CD4-positive, CD25-positive, alpha-beta regulatory T cell (primary cell): Measurements from ENCODE around the gene FBXW7. TPM values are rescaled to one million over a fixed set of nuclear protein-coding genes. Genes with fewer than 3 reads are reported as not detected.
"Not testable (repeated sequence)": the region's sequence is repeated elsewhere in the genome, so short reads cannot be mapped to it uniquely, and the experiment has no call there.

Experiments
- ATAC-seq, 2 donors: fragments of 150-1000 bp; cut with Tn5 transposase; one replicate each; pipeline ENCODE4 v1.10.0; 2021; ENCODE audit warnings: low read depth in 2 of 2, moderate number of reproducible peaks in 2 of 2, moderate library complexity in 1 of 2
- DNase-seq, 3 donors: peaks; one replicate each; pipeline versions ENCODE4 v3.0.0 to v3.0.0-alpha.2; 2012 to 2022; ENCODE audit warnings: mixed read lengths in 1 of 3
- H3K27ac ChIP-seq: one replicate; pipeline ENCODE4 v1.7.0; 2013; ENCODE audit warnings: mild to moderate bottlenecking, low read length; ENCODE audit not compliant: insufficient read depth, poor library complexity, severe bottlenecking
- H3K27me3 ChIP-seq: one replicate; pipeline ENCODE4 v1.7.0; 2013; ENCODE audit warnings: low read length; ENCODE audit not compliant: control insufficient read depth, insufficient read depth
- H3K36me3 ChIP-seq: one replicate; pipeline ENCODE4 v1.7.0; 2013; ENCODE audit warnings: mild to moderate bottlenecking, low read length, moderate library complexity; ENCODE audit not compliant: control insufficient read depth, insufficient read depth
- H3K4me1 ChIP-seq: 2 replicates; pipeline ENCODE4 v1.7.0; 2013; ENCODE audit warnings: mild to moderate bottlenecking, low read length; ENCODE audit not compliant: insufficient read depth, control insufficient read depth, poor library complexity, severe bottlenecking
- H3K4me3 ChIP-seq: one replicate; pipeline ENCODE4 v1.7.0; 2013; ENCODE audit warnings: low read depth, mild to moderate bottlenecking, low read length, moderate library complexity
- H3K9me3 ChIP-seq, 2 experiments: 1 replicate in 1 of 2; 2 replicates in 1 of 2; pipeline ENCODE4 v1.7.0; 2013; ENCODE audit warnings: low read length in 2 of 2, mild to moderate bottlenecking in 1 of 2, moderate library complexity in 1 of 2; ENCODE audit not compliant: control insufficient read depth in 2 of 2
- H3K27ac Mint-ChIP-seq, 3 donors: one replicate each; pipeline ENCODE4 v1.8.0; 2020 to 2022; ENCODE audit warnings: mild to moderate bottlenecking in 3 of 3, mixed read lengths in 3 of 3, moderate library complexity in 2 of 3
- H3K27me3 Mint-ChIP-seq: one replicate; pipeline ENCODE4 v1.8.0; 2022; ENCODE audit warnings: mild to moderate bottlenecking, mixed read lengths
- H3K36me3 Mint-ChIP-seq: one replicate; pipeline ENCODE4 v1.8.0; 2020; ENCODE audit warnings: mixed read lengths
- H3K4me1 Mint-ChIP-seq, 4 donors: one replicate each; pipeline ENCODE4 v1.8.0; 2020 to 2022; ENCODE audit warnings: mixed read lengths in 4 of 4, mild to moderate bottlenecking in 1 of 4
- H3K4me3 Mint-ChIP-seq, 4 donors: one replicate each; pipeline ENCODE4 v1.8.0; 2020 to 2022; ENCODE audit warnings: mild to moderate bottlenecking in 4 of 4, mixed read lengths in 4 of 4, moderate library complexity in 3 of 4
- H3K9me3 Mint-ChIP-seq, 7 donors: one replicate each; pipeline ENCODE4 v1.8.0; 2020 to 2022; ENCODE audit warnings: mixed read lengths in 7 of 7, mild to moderate bottlenecking in 3 of 7, moderate library complexity in 2 of 7
- polyA plus RNA-seq, 4 donors: library from polyadenylated mRNA; unstranded; fragments of 300-500 nt; fragmentation: Illumina TruSeq; gene quantifications; one replicate each; pipeline ENCODE4 v1.2.3, GENCODE V29; 2021
- total RNA-seq: library from RNA; stranded (reverse); gene quantifications from one replicate; pipeline ENCODE4 v1.2.3, GENCODE V29; 2022

Gene FBXW7
- total and polyA plus RNA-seq, 5 donors from 2014 or later = 43.8 to 146 (median 49.1) TPM

DNA sequence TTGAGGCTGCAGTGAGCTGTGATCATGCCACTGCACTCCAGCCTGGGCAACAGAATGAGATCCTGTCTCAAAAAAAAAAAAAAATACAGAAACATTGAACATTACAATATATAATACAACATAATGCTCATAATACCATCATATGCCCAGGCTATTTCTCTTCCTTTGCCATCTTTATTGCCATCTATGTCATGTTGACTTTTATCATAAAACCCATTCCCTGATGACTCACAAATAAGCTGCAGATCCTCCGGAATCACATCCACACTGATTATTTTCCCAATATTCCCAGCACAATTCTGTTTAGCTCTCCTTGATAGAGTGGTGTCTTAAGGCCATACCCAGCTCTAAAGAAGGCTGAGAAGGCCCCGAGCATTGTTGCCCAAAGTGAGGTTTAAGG is 9.2 kb upstream of the FBXW7 start:
- Mint-ChIP-seq H3K4me1 (peaks cover 12 to 47% (median 19%) of the 10 kb centered on the region in 4 donors), H3K27ac (peak overlapping the region in 2 of 3 donors; percentile 73 to 81)
- no peaks in the 10 kb centered on the region for H3K27me3 ChIP-seq

DNA sequence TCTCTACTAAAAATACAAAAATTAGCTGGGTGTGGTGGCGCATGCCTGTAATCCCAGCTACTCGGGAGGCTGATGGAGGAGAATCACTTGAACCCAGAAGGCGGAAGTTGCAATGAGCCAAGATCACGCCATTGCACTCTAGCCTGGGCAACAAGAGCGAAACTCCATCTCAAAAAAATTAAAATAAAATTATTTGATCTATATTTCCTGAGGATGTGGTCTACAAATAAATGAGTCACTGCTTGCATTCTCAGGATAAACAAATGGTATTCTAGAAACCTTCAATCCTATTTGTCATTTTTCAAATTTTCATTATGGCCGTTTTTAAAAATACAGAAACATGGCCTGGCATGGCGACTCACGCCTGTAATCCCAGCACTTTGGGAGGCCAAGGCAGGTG is 8.6 kb upstream of the FBXW7 start:
- Mint-ChIP-seq H3K27ac (peak overlapping the region; percentile 74 to 81 (median 76)), H3K4me1 (peaks cover 12 to 51% (median 20%) of the 10 kb centered on the region in 4 donors), H3K4me3 (peak overlapping the region in 3 of 4 donors; percentile 27 to 61 (median 50))
- Histone ChIP-seq H3K27ac (peak overlapping the region; percentile 41), H3K4me3 (peak overlapping the region; percentile 26), H3K4me1 (peaks cover 22% of the 10 kb centered on the region)
- H3K9me3 Mint-ChIP-seq, H3K27me3 Mint-ChIP-seq, H3K36me3 ChIP-seq, H3K27me3 ChIP-seq, H3K36me3 Mint-ChIP-seq, H3K9me3 ChIP-seq: not testable (repeated sequence)
- DNase-seq (peak in 2 of 3 donors; percentile 13 to 50), ATAC-seq (peak; percentile 65 to 68)

More for the DNA sequence above, 9.2 kb upstream of the FBXW7 start:
- Mint-ChIP-seq H3K4me3 (peak overlapping the region in 2 of 4 donors; percentile 61 to 65), H3K9me3 (peaks cover 0 to 2% (median 0%) of the 10 kb centered on the region in 7 donors), H3K27me3 (no peaks in the 10 kb centered on the region), H3K36me3 (peaks cover 9% of the 10 kb centered on the region)
- Histone ChIP-seq H3K36me3 (peaks cover 2% of the 10 kb centered on the region), H3K9me3 (no peaks in the 10 kb centered on the region), H3K4me1 (peaks cover 17% of the 10 kb centered on the region), H3K27ac (peak overlapping the region; percentile 41), H3K4me3 (peak overlapping the region; percentile 26)
- DNase-seq = no peak
- no peak for ATAC-seq

GRCh38 chr4:152540941-152541340 is 5.0 kb upstream of the FBXW7 start:
- H3K36me3 ChIP-seq = peaks cover 14% of the 10 kb centered on the region
- no peaks in the 10 kb centered on the region for H3K27me3 ChIP-seq
- no peak overlapping the region for H3K4me3 ChIP-seq
- H3K4me1 ChIP-seq = peaks cover 49% of the 10 kb centered on the region
- H3K36me3 Mint-ChIP-seq = peaks cover 7% of the 10 kb centered on the region
- H3K27ac ChIP-seq = peak overlapping the region; percentile 41
- DNase-seq (no peak), ATAC-seq (no peak)
- no peak overlapping the region for H3K27ac Mint-ChIP-seq
- no peaks in the 10 kb centered on the region for H3K27me3 Mint-ChIP-seq
- H3K4me3 Mint-ChIP-seq = peak overlapping the region in 1 of 4 donors; percentile 21
- H3K9me3 Mint-ChIP-seq = peaks cover 0 to 2% (median 0%) of the 10 kb centered on the region in 7 donors
- H3K9me3 ChIP-seq = no peaks in the 10 kb centered on the region
- peaks cover 26 to 67% (median 31%) of the 10 kb centered on the region in 4 donors for H3K4me1 Mint-ChIP-seq

DNA sequence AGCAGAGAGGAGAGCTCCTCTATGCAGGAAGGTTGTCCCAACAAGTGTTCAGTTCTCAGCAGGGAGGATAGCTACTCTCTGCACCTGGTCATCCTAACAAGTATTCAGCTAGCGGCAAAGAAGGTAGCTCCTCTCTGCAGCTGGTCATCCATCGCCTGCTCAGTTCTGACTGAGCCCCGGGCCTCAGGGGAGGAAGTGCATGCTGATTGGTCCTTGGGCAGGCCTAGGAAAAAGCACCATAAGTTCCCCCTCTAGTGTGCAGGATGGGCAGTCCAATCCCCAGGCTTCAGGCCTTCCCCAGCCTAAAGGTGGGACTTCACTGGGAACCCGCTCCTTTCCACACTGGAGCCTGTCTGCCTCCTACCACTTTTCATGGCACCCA is 4.4 kb upstream of the FBXW7 start:
- Mint-ChIP-seq H3K27ac (peak overlapping the region in 2 of 3 donors; percentile 50 to 62), H3K9me3 (peaks cover 0 to 2% (median 0%) of the 10 kb centered on the region in 7 donors), H3K4me3 (peak overlapping the region in 1 of 4 donors; percentile 46), H3K4me1 (peaks cover 23 to 63% (median 30%) of the 10 kb centered on the region in 4 donors), H3K27me3 (no peaks in the 10 kb centered on the region), H3K36me3 (peaks cover 7% of the 10 kb centered on the region)
- Histone ChIP-seq H3K4me3 (no peak overlapping the region), H3K27ac (no peak overlapping the region), H3K36me3 (peaks cover 14% of the 10 kb centered on the region), H3K4me1 (peaks cover 46% of the 10 kb centered on the region), H3K9me3 (no peaks in the 10 kb centered on the region), H3K27me3 (no peaks in the 10 kb centered on the region)
- DNase-seq (no peak), ATAC-seq (no peak)

- H3K27ac ChIP-seq = no peak overlapping the region
These were observed 3.8 kb upstream of the FBXW7 start for GRCh38 chr4:152539556-152540292.

GRCh38 chr4:152537881-152538280 is 2.0 kb upstream of the FBXW7 start:
- H3K27ac ChIP-seq = peak overlapping the region; percentile 94
- no peak for ATAC-seq
- peak overlapping the region; percentile 93 to 97 (median 95) for H3K4me3 Mint-ChIP-seq
- H3K27me3 Mint-ChIP-seq = no peaks in the 10 kb centered on the region
- H3K9me3 Mint-ChIP-seq = peaks cover 0 to 2% (median 0%) of the 10 kb centered on the region in 7 donors
- peak in 1 of 3 donors; percentile 38 for DNase-seq
- peaks cover 55% of the 10 kb centered on the region for H3K4me1 ChIP-seq
- peak overlapping the region; percentile 98 for H3K4me3 ChIP-seq
- peaks cover 28 to 63% (median 34%) of the 10 kb centered on the region in 4 donors for H3K4me1 Mint-ChIP-seq
- no peaks in the 10 kb centered on the region for H3K27me3 ChIP-seq
- H3K27ac Mint-ChIP-seq = peak overlapping the region; percentile 98 to 99 (median 99)
- H3K36me3 ChIP-seq = peaks cover 14% of the 10 kb centered on the region
- peaks cover 10% of the 10 kb centered on the region for H3K36me3 Mint-ChIP-seq
- H3K9me3 ChIP-seq = no peaks in the 10 kb centered on the region

More at GRCh38 chr4:152539556-152540292, 3.8 kb upstream of the FBXW7 start:
- no peak for DNase-seq
- H3K36me3 ChIP-seq = peaks cover 14% of the 10 kb centered on the region
- peaks cover 40% of the 10 kb centered on the region for H3K4me1 ChIP-seq
- peak overlapping the region in 2 of 3 donors; percentile 50 to 59 for H3K27ac Mint-ChIP-seq
- H3K27me3 ChIP-seq = no peaks in the 10 kb centered on the region
- no peak for ATAC-seq
- peaks cover 22 to 59% (median 27%) of the 10 kb centered on the region in 4 donors for H3K4me1 Mint-ChIP-seq
- peaks cover 7% of the 10 kb centered on the region for H3K36me3 Mint-ChIP-seq
- no peaks in the 10 kb centered on the region for H3K9me3 ChIP-seq
- no peaks in the 10 kb centered on the region for H3K27me3 Mint-ChIP-seq
- H3K4me3 Mint-ChIP-seq = peak overlapping the region in 3 of 4 donors; percentile 59 to 93 (median 79)
- H3K4me3 ChIP-seq = peak overlapping the region; percentile 98
- peaks cover 0 to 2% (median 0%) of the 10 kb centered on the region in 7 donors for H3K9me3 Mint-ChIP-seq

- Mint-ChIP-seq H3K4me3 (peak overlapping the region; percentile 93 to 97 (median 95)), H3K27ac (peak overlapping the region; percentile 98 to 99 (median 99)), H3K9me3 (peaks cover 0 to 2% (median 0%) of the 10 kb centered on the region in 7 donors), H3K27me3 (no peaks in the 10 kb centered on the region), H3K4me1 (peaks cover 32 to 69% (median 45%) of the 10 kb centered on the region in 4 donors), H3K36me3 (peaks cover 16% of the 10 kb centered on the region)
- Histone ChIP-seq H3K27ac (peak overlapping the region; percentile 94), H3K36me3 (peaks cover 17% of the 10 kb centered on the region), H3K4me1 (peaks cover 66% of the 10 kb centered on the region), H3K27me3 (no peaks in the 10 kb centered on the region), H3K4me3 (peak overlapping the region; percentile 98), H3K9me3 (no peaks in the 10 kb centered on the region)
- ATAC-seq = peak; percentile 60
- peak in 2 of 3 donors; percentile 88 to 92 for DNase-seq
These were observed 772 bp upstream of the FBXW7 start for GRCh38 chr4:152536545-152537182.
